Neuronal stem cell (in vitro differentiated cells): ENCODE results near the gene CHST14.
A peak's percentile ranks its signal among the peaks of the same experiment; 100 is the strongest.

Experiments used
- DNase-seq: peaks from one replicate; pipeline ENCODE4 v3.0.0-alpha.2; 2013; ENCODE audit warnings: low spot score
- H2AFZ ChIP-seq: one replicate; pipeline ENCODE4 v1.6.1; 2013; ENCODE audit warnings: mild to moderate bottlenecking, low read length, inconsistent platforms
- H2AK5ac ChIP-seq: 2 replicates; pipeline ENCODE4 v1.6.1; 2013; ENCODE audit warnings: low read depth, mild to moderate bottlenecking, inconsistent platforms, low read length, moderate library complexity, mixed read lengths
- H2BK120ac ChIP-seq: 2 replicates; pipeline ENCODE4 v1.6.1; 2013; ENCODE audit warnings: low read depth, mild to moderate bottlenecking, inconsistent platforms, low read length, moderate library complexity, mixed read lengths
- H2BK12ac ChIP-seq: one replicate; pipeline ENCODE4 v1.6.1; 2013; ENCODE audit warnings: low read length, inconsistent platforms
- H2BK15ac ChIP-seq: 2 replicates; pipeline ENCODE4 v1.6.1; 2013; ENCODE audit warnings: mild to moderate bottlenecking, low read length, inconsistent platforms, mixed read lengths
- H2BK5ac ChIP-seq: one replicate; pipeline ENCODE4 v1.6.1; 2013; ENCODE audit warnings: inconsistent platforms, mild to moderate bottlenecking, low read length, moderate library complexity
- H3K14ac ChIP-seq: one replicate; pipeline ENCODE4 v1.6.1; 2013; ENCODE audit warnings: low read length, inconsistent platforms
- H3K18ac ChIP-seq: 2 replicates; pipeline ENCODE4 v1.6.1; 2013; ENCODE audit warnings: low read length, inconsistent platforms
- H3K23ac ChIP-seq: 2 replicates; pipeline ENCODE4 v1.6.1; 2013; ENCODE audit warnings: low read depth, mild to moderate bottlenecking, mixed read lengths, low read length, inconsistent platforms; ENCODE audit not compliant: poor library complexity
- H3K27ac ChIP-seq: replicated peaks from 3 replicates; pipeline ENCODE4 v1.5.1; 2013; ENCODE audit warnings: low read length, inconsistent platforms
- H3K27me3 ChIP-seq, 3 experiments: 2 replicates each; pipeline ENCODE4 v1.6.1; 2013; ENCODE audit warnings: low read length in 3 of 3, mild to moderate bottlenecking in 2 of 3, inconsistent platforms in 1 of 3, low read depth in 1 of 3, mixed read lengths in 1 of 3, moderate library complexity in 1 of 3; ENCODE audit not compliant: control insufficient read depth in 3 of 3, insufficient read depth in 3 of 3
- H3K36me3 ChIP-seq, 2 donors: replicated peaks in 1 of 2; 2 replicates each; pipeline ENCODE4 v1.6.1; 2013; ENCODE audit warnings: low read length in 2 of 2; ENCODE audit not compliant: control insufficient read depth in 2 of 2, insufficient read depth in 2 of 2
- H3K4ac ChIP-seq: 2 replicates; pipeline ENCODE4 v1.6.1; 2013; ENCODE audit warnings: inconsistent platforms, mild to moderate bottlenecking, low read length, moderate library complexity
- H3K4me1 ChIP-seq, 2 donors: 1 replicate in 1 of 2; 2 replicates in 1 of 2; pipeline ENCODE4 v1.6.1; 2013; ENCODE audit warnings: low read length in 2 of 2, low read depth in 1 of 2; ENCODE audit not compliant: control insufficient read depth in 2 of 2, insufficient read depth in 1 of 2
- H3K4me2 ChIP-seq: one replicate; pipeline ENCODE4 v1.6.1; 2013; ENCODE audit warnings: mild to moderate bottlenecking, low read length, inconsistent platforms; ENCODE audit not compliant: insufficient read depth, poor library complexity, severe bottlenecking
- H3K4me3 ChIP-seq, 2 donors: 2 replicates each; pipeline ENCODE4 v1.5.1; 2013; ENCODE audit warnings: low read length in 2 of 2, mild to moderate bottlenecking in 2 of 2, inconsistent platforms in 1 of 2, moderate library complexity in 1 of 2
- H3K79me1 ChIP-seq: one replicate; pipeline ENCODE4 v1.6.1; 2013; ENCODE audit warnings: low read depth, mild to moderate bottlenecking, inconsistent platforms, low read length, moderate library complexity
- H3K9ac ChIP-seq: one replicate; pipeline ENCODE4 v1.6.1; 2013; ENCODE audit warnings: mild to moderate bottlenecking, low read depth, low read length, inconsistent platforms; ENCODE audit not compliant: poor library complexity
- H3K9me3 ChIP-seq, 2 donors: replicated peaks in 1 of 2; 2 replicates each; pipeline versions ENCODE3 to v1.6.1; 2013; ENCODE audit warnings: low read length in 2 of 2, mild to moderate bottlenecking in 2 of 2, inconsistent platforms in 1 of 2, low read depth in 1 of 2, mixed read lengths in 1 of 2, moderate library complexity in 1 of 2; ENCODE audit not compliant: control insufficient read depth in 2 of 2, insufficient read depth in 1 of 2
- H4K8ac ChIP-seq: one replicate; pipeline ENCODE4 v1.6.1; 2013; ENCODE audit warnings: low read depth, mild to moderate bottlenecking, inconsistent platforms, low read length, moderate library complexity
- H4K91ac ChIP-seq: one replicate; pipeline ENCODE4 v1.6.1; 2013; ENCODE audit warnings: low read length, low read depth, mild to moderate bottlenecking, inconsistent platforms; ENCODE audit not compliant: poor library complexity
- WGBS, 2 donors: extraction: QIAGEN DNeasy Blood & Tissue Kit; methylation state at CpG; one replicate each; pipeline ENCODE4 v1.1.7; 2013; ENCODE audit warnings: missing lambda C conversion rate in 2 of 2, mixed read lengths in 1 of 2; ENCODE audit not compliant: insufficient read length in 2 of 2, insufficient replicate concordance in 1 of 2; ENCODE audit errors: extremely low coverage in 2 of 2; 5-methylcytosine and 5-hydroxymethylcytosine counted together

The CHST14 gene

GRCh38 chr15:40441565-40442531 is 28.9 kb upstream of the CHST14 start:
- H2AFZ ChIP-seq = peak overlapping the region; percentile 83
- peak overlapping the region; percentile 23 for H4K91ac ChIP-seq
- peak overlapping the region; percentile 86 for H3K23ac ChIP-seq
- H2BK5ac ChIP-seq = peak overlapping the region; percentile 72
- DNase-seq = no peak
- peak overlapping the region; percentile 73 for H3K14ac ChIP-seq
- H3K36me3 ChIP-seq = peaks cover 0 to 3% of the 10 kb centered on the region in 2 donors
- H3K9me3 ChIP-seq = no peaks in the 10 kb centered on the region
- H2AK5ac ChIP-seq = peak overlapping the region; percentile 65
- peaks cover 41 to 67% of the 10 kb centered on the region in 2 donors for H3K4me1 ChIP-seq
- peak overlapping the region; percentile 98 for H3K9ac ChIP-seq
- H4K8ac ChIP-seq = peak overlapping the region; percentile 1
- peak overlapping the region; percentile 82 for H3K4me2 ChIP-seq
- no peak overlapping the region for H2BK12ac ChIP-seq
- H2BK120ac ChIP-seq = no peak overlapping the region
- H3K79me1 ChIP-seq = peaks cover 14% of the 10 kb centered on the region
- H3K4me3 ChIP-seq = peak overlapping the region; percentile 83 to 92
- peaks cover 3 to 32% (median 25%) of the 10 kb centered on the region in 3 experiments for H3K27me3 ChIP-seq
- peak overlapping the region; percentile 54 for H2BK15ac ChIP-seq
- H3K27ac ChIP-seq = no peak overlapping the region
- WGBS, 2 donors = no CpG with 5 or more reads among the region's 119 CpGs
- H3K18ac ChIP-seq = peak overlapping the region; percentile 92
- no peak overlapping the region for H3K4ac ChIP-seq

- Histone ChIP-seq H2BK5ac (no peak overlapping the region), H2BK15ac (no peak overlapping the region), H3K9me3 (no peaks in the 10 kb centered on the region), H2AFZ (no peak overlapping the region), H3K4me3 (peak overlapping the region in 1 of 2 donors; percentile 83), H3K9ac (no peak overlapping the region), H3K27ac (no peak overlapping the region), H4K91ac (no peak overlapping the region), H2AK5ac (no peak overlapping the region), H2BK12ac (no peak overlapping the region), H3K27me3 (peaks cover 0 to 18% (median 11%) of the 10 kb centered on the region in 3 experiments), H3K4ac (no peak overlapping the region), H3K4me2 (no peak overlapping the region), H4K8ac (no peak overlapping the region), H3K14ac (no peak overlapping the region), H3K36me3 (peaks cover 0 to 4% of the 10 kb centered on the region in 2 donors), H3K23ac (no peak overlapping the region), H2BK120ac (no peak overlapping the region), H3K18ac (no peak overlapping the region), H3K79me1 (peaks cover 15% of the 10 kb centered on the region), H3K4me1 (peaks cover 29 to 54% of the 10 kb centered on the region in 2 donors)
- DNase-seq = no peak
- WGBS, 2 donors = no CpG with 5 or more reads among the region's 4 CpGs
These were observed 27.5 kb upstream of the CHST14 start for GRCh38 chr15:40443255-40443654.

DNA sequence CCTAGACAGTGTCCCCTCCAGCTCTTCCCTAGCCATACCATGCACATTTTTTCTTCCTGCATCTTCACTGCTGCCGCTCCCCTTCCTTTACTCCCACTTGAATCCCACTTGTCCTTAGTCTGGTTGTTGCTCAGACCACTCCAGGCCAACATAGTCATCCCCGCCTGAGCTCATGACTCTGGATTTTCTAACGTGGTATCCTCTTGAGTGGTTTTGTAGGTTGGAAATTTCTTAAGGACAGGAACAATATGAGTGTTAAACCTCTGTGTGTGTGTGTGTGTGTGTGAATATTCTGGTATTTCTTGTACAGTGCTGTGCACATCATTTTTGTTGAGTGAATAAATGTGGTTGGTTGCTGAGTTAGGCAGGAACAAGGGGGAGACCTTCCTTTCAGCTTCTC is 26.9 kb upstream of the CHST14 start:
- Histone ChIP-seq H3K27ac (no peak overlapping the region), H3K14ac (no peak overlapping the region), H2AFZ (no peak overlapping the region), H2AK5ac (no peak overlapping the region), H2BK12ac (no peak overlapping the region), H3K4me3 (no peak overlapping the region), H3K4me1 (peaks cover 26 to 48% of the 10 kb centered on the region in 2 donors), H3K23ac (no peak overlapping the region), H3K36me3 (peaks cover 0 to 4% of the 10 kb centered on the region in 2 donors), H3K27me3 (peaks cover 0 to 12% (median 5%) of the 10 kb centered on the region in 3 experiments), H4K91ac (no peak overlapping the region), H3K79me1 (peaks cover 17% of the 10 kb centered on the region), H3K4ac (no peak overlapping the region), H2BK120ac (no peak overlapping the region), H4K8ac (no peak overlapping the region), H3K9ac (no peak overlapping the region), H3K9me3 (no peaks in the 10 kb centered on the region), H3K4me2 (no peak overlapping the region), H3K18ac (no peak overlapping the region), H2BK5ac (no peak overlapping the region), H2BK15ac (no peak overlapping the region)
- no CpG with 5 or more reads among the region's 3 CpGs for WGBS, 2 donors
- DNase-seq = no peak

GRCh38 chr15:40444736-40445135 is 26.0 kb upstream of the CHST14 start:
- Histone ChIP-seq H2BK12ac (no peak overlapping the region), H2AK5ac (no peak overlapping the region), H3K4me2 (no peak overlapping the region), H3K18ac (no peak overlapping the region), H3K4ac (no peak overlapping the region), H2BK5ac (no peak overlapping the region), H3K27me3 (peaks cover 0 to 3% (median 0%) of the 10 kb centered on the region in 3 experiments), H3K79me1 (peaks cover 17% of the 10 kb centered on the region), H3K14ac (no peak overlapping the region), H3K23ac (no peak overlapping the region), H3K4me1 (peaks cover 20 to 40% of the 10 kb centered on the region in 2 donors), H3K9me3 (no peaks in the 10 kb centered on the region), H2BK120ac (no peak overlapping the region), H3K4me3 (no peak overlapping the region), H4K8ac (no peak overlapping the region), H3K9ac (no peak overlapping the region), H3K36me3 (peaks cover 0 to 7% of the 10 kb centered on the region in 2 donors), H3K27ac (no peak overlapping the region), H2BK15ac (no peak overlapping the region), H2AFZ (no peak overlapping the region), H4K91ac (no peak overlapping the region)
- no peak for DNase-seq
- no CpG with 5 or more reads among the region's 5 CpGs for WGBS, 2 donors
